HEK293T (cell line): ENCODE data around the gene ATP6V1E1.
"Not testable (repeated sequence)": the region's sequence is repeated elsewhere in the genome, so short reads cannot be mapped to it uniquely, and the experiment has no call there.

ENCODE experiments used
- CTCF ChIA-PET: fragments of 350-600 bp; formaldehyde crosslinking; extraction: SDS; loops from one replicate; lab custom pipeline; 2021; ENCODE audit warnings: antibody characterized with exemption, inconsistent platforms; lab: Yijun Ruan, JAX
- POLR2A ChIA-PET: fragments of 350-600 bp; formaldehyde crosslinking; extraction: SDS; loops from one replicate; lab custom pipeline; 2020; ENCODE audit warnings: antibody characterized with exemption, inconsistent platforms; lab: Yijun Ruan, JAX
- DNase-seq: peaks from one replicate; pipeline ENCODE4 v3.0.0; 2012; ENCODE audit warnings: mixed read lengths; ENCODE audit errors: extremely low spot score
- ARNT ChIP-seq: fragments of 450-650 bp; IDR thresholded peaks from 2 replicates; pipeline ENCODE4 v1.6.1; 2017; ENCODE audit warnings: mild to moderate bottlenecking
- BHLHE40 ChIP-seq: fragments of 450-650 bp; IDR thresholded peaks from 2 replicates; pipeline ENCODE4 v1.6.1; 2016; ENCODE audit warnings: mild to moderate bottlenecking, moderate library complexity, borderline replicate concordance
- CTBP1 ChIP-seq: fragments of 450-650 bp; IDR thresholded peaks from 2 replicates; pipeline ENCODE4 v1.6.1; 2016; ENCODE audit warnings: borderline replicate concordance
- ELF4 ChIP-seq: fragments of 450-650 bp; IDR thresholded peaks from 2 replicates; pipeline ENCODE4 v1.6.1; 2017; ENCODE audit warnings: antibody characterized with exemption
- FOXA1 ChIP-seq: fragments of 450-650 bp; IDR thresholded peaks from 2 replicates; pipeline ENCODE4 v1.6.1; 2016; ENCODE audit warnings: mild to moderate bottlenecking
- FOXK2 ChIP-seq: fragments of 450-650 bp; IDR thresholded peaks from 2 replicates; pipeline ENCODE4 v1.6.1; 2016; ENCODE audit warnings: mild to moderate bottlenecking
- FOXM1 ChIP-seq: fragments of 450-650 bp; IDR thresholded peaks from 2 replicates; pipeline ENCODE4 v1.6.1; 2017; ENCODE audit warnings: mild to moderate bottlenecking, borderline replicate concordance
- HDGF ChIP-seq: fragments of 450-650 bp; IDR thresholded peaks from 2 replicates; pipeline ENCODE4 v1.6.1; 2017; ENCODE audit warnings: antibody characterized with exemption, borderline replicate concordance
- L3MBTL2 ChIP-seq: fragments of 450-650 bp; conservative IDR thresholded peaks from 2 replicates; pipeline ENCODE4 v1.6.1; 2016; ENCODE audit warnings: mild to moderate bottlenecking
- LEF1 ChIP-seq: fragments of 450-650 bp; IDR thresholded peaks from 2 replicates; pipeline ENCODE4 v1.6.1; 2017; ENCODE audit warnings: mild to moderate bottlenecking, borderline replicate concordance
- NFRKB ChIP-seq: fragments of 450-650 bp; IDR thresholded peaks from 2 replicates; pipeline ENCODE4 v1.6.1; 2016; ENCODE audit warnings: mild to moderate bottlenecking, moderate library complexity
- SP1 ChIP-seq: fragments of 450-650 bp; IDR thresholded peaks from 2 replicates; pipeline ENCODE4 v1.6.1; 2017
- SUZ12 ChIP-seq: fragments of 450-650 bp; IDR thresholded peaks from 2 replicates; pipeline ENCODE4 v1.6.1; 2016; ENCODE audit warnings: mild to moderate bottlenecking
- TARDBP ChIP-seq: fragments of 450-650 bp; IDR thresholded peaks from 2 replicates; pipeline ENCODE4 v1.6.1; 2016
- ZNF384 ChIP-seq: fragments of 450-650 bp; IDR thresholded peaks from 2 replicates; pipeline ENCODE4 v1.6.1; 2016
- TF ChIP-seq, protein P1 (sequence below): fragments of 450-650 bp; IDR thresholded peaks from 2 replicates; pipeline ENCODE4 v1.6.1; 2016

ATP6V1E1 gene

DNA sequence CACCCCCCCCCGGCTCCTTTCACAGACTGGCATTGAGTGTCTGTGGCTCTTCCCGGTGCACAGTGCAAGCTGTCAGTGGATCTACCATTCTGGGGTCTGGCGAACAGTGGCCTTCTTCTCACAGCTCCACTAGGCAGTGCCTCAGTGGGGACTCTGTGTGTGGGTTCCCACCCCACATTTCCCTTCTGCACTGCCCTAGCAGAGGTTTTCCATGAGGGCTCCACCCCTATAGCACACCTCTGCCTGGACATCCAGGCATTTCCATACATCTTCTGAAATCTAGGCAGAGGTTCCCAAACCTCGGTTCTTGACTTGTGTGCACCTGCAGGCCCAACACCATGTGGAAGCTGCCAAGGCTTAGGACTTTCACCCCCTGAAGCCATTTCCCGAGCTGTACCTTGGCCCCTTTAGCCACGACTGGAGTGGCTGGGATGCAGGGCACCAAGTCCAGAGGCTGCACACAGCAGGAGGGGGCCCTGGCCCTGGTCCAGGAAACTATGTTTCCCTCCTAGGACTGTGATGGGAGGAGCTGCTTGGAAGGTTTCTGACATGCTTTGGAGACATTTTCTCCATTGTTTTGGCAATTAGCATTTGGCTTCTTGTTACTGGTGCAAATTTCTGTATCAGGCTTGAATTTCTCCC is 36.0 kb upstream of the ATP6V1E1 start:
- ChIA-PET CTCF (no interaction called here), POLR2A (no interaction called here)
- no peak for TF ChIP-seq ELF4
- no peak for TF ChIP-seq FOXM1
- no peak for TF ChIP-seq LEF1
- no peak for TF ChIP-seq L3MBTL2
- TF ChIP-seq HDGF, result no peak
- no peak for TF ChIP-seq SP1
- no peak for TF ChIP-seq FOXK2
- TF ChIP-seq BHLHE40, result no peak
- no peak for TF ChIP-seq ARNT
- no peak for TF ChIP-seq TARDBP
- TF ChIP-seq ZNF384, result no peak
- no peak for TF ChIP-seq SUZ12
- TF ChIP-seq, protein P1, sequence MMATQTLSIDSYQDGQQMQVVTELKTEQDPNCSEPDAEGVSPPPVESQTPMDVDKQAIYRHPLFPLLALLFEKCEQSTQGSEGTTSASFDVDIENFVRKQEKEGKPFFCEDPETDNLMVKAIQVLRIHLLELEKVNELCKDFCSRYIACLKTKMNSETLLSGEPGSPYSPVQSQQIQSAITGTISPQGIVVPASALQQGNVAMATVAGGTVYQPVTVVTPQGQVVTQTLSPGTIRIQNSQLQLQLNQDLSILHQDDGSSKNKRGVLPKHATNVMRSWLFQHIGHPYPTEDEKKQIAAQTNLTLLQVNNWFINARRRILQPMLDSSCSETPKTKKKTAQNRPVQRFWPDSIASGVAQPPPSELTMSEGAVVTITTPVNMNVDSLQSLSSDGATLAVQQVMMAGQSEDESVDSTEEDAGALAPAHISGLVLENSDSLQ, result no peak
- TF ChIP-seq CTBP1, result no peak
- no peak for DNase-seq

DNA sequence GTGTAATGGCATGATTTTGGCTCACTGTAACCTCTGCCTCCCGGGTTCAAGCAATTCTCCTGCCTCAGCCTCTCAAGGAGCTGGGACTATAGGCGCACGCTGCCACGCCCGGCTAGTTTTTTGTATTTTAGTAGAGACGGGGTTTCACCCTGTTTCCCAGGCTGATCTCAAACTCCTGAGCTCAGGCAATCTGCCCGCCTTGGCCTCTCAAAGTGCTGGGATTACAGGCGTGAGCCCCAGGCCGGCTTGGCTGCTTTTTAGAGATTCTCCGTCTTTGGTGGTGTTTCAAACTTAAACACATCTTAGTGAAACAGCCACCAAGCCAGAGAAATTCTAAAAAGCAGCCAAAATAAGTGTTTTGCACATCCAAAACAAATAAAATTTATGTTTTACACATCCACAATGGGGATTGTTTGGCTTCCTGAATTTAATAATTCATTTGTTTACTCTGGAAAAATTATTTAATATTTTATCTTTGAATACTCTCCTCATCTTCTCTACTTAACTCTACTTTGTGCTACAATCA is 28.4 kb upstream of the ATP6V1E1 start:
- DNase-seq, result no peak
- TF ChIP-seq BHLHE40 (no peak), NFRKB (no peak), HDGF (no peak), CTBP1 (no peak), TARDBP (no peak), FOXA1 (no peak), SUZ12 (no peak)
- ChIA-PET CTCF (no interaction called here), POLR2A (no interaction called here)

DNA sequence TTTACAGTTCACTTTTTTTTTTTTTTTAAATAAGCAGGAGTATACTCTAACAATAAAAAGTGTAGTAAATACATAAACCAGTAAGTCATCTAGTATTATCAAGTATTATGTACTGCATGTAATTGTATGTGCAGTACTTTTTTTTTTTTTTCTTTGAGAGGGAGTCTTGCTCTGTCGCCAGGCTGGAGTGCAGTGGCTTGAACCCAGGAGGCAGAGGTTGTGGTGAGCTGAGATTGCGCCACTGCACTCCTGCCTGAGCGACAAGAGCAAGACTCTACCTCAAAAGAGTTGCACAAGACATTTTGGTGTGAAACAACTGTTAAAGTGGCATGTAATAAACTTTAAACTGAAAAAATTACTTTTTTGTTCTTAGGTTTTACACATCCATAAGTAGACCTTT is 26.7 kb upstream of the ATP6V1E1 start:
- ChIA-PET POLR2A (interaction anchor here (1.7 kb wide), 1 partner anchor 16 kb away, joined by 5 read pairs; the partner anchor contains the start of gene BCL2L13), CTCF (interaction anchor here (0.8 kb wide), 1 partner anchor 130 kb away, joined by 3 read pairs; no protein-coding TSS in a partner anchor)
- TF ChIP-seq FOXA1 (no peak), CTBP1 (no peak), LEF1 (no peak), FOXM1 (no peak), L3MBTL2 (no peak), BHLHE40 (no peak), HDGF (no peak), TARDBP (no peak), FOXK2 (no peak), ELF4 (no peak), ZNF384 (no peak), SP1 (no peak), NFRKB (no peak), SUZ12 (no peak), ARNT (no peak)
- TF ChIP-seq, protein P1, result no peak
- DNase-seq, result no peak

DNA sequence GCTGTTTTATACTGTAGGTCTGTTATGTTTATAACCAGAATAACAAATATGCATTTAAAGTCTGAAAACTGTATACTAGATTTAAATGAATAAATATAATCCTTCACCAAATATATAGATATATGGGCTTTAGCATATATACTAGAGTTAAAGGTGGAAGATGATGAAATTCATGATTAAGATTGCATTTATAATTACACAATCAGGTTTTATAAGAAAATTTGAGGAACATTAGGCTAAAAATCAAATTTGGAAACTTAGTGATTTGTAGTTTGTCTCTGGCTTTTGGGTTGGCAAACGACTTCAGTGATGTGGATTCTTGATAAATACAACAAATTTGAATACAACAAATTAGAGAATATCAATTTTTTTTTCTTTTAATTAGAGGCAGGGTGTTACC is 20.0 kb upstream of the ATP6V1E1 start:
- TF ChIP-seq SUZ12, result no peak
- no peak for TF ChIP-seq FOXM1
- TF ChIP-seq BHLHE40, result no peak
- TF ChIP-seq L3MBTL2, result no peak
- no peak for TF ChIP-seq TARDBP
- no peak for TF ChIP-seq NFRKB
- TF ChIP-seq ZNF384, result no peak
- no peak for TF ChIP-seq ELF4
- TF ChIP-seq CTBP1, result no peak
- no peak for TF ChIP-seq FOXK2
- no peak for TF ChIP-seq FOXA1
- TF ChIP-seq, protein P1, result no peak
- TF ChIP-seq ARNT, result no peak
- ChIA-PET CTCF (no interaction called here), POLR2A (interaction anchor here (3.2 kb wide), 1 partner anchor 9 kb away, joined by 19 read pairs; the partner anchor contains the start of gene BCL2L13)
- no peak for DNase-seq

DNA sequence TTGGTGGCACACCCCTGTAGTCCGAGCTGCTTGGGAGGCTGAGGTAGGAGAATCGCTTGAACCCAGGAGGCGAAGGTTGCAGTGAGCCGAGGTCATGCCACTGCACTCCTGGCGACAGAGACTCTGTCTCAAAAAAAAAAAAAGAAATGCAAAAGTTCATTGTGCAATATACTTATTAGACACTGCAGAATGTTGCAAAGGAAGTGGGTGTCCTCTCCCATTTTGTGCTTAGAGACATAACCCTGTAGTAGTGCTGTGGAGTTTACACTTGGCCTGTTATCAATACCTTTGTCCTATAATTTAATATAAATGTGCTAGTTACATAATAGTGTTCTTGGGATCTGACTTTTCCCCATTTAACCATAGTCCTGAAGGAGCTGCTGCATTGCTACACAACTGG is 19.4 kb upstream of the ATP6V1E1 start:
- DNase-seq, result no peak
- TF ChIP-seq SUZ12, result no peak
- CTCF ChIA-PET, result no interaction called here
- POLR2A ChIA-PET, result interaction anchor here (3.2 kb wide), 1 partner anchor 9 kb away, joined by 19 read pairs; the partner anchor contains the start of gene BCL2L13

DNA sequence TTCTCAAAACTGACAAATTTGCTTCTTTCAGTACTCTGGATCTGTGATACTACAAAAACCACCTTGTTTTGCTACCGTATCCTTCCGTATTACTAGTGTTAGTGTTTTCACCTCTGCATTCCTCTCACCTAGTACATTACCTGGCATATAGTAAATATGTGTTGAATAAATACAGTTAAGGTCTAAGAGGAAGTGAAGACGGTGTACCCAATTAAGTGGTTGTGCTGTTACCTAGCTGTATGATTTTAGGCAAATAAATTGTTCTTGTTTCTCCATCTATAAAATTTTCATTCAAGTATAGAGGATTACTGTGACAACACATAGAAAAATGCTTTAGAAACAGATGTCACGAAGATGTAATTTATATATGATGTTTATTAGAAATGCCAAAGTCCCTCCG is 18.9 kb upstream of the ATP6V1E1 start:
- no peak for TF ChIP-seq CTBP1
- TF ChIP-seq FOXA1, result no peak
- TF ChIP-seq, protein P1, result no peak
- ChIA-PET CTCF (no interaction called here), POLR2A (interaction anchor here (3.2 kb wide), 1 partner anchor 8 kb away, joined by 19 read pairs; the partner anchor contains the start of gene BCL2L13)
- no peak for DNase-seq

DNA sequence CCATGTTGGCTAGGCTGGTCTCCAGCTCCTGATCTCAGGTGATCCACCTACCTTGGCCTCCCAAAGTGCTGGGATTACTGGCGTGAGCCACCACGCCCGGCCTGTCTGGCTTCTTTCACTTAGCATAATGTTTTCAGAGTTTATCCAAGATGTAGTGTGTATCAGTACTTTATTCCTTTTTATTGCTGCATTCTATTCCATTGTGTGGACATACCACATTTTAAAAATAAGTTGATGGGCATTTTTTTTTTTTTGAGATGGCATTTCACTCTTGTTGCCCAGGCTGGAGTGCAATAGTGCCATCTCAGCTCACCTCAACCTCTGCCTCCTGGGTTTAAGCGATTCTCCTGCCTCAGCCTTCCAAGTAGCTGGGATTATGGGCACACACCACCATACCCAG is 13.8 kb upstream of the ATP6V1E1 start:
- CTCF ChIA-PET, result interaction anchor here (0.7 kb wide), 1 partner anchor 150 kb away, joined by 6 read pairs; no protein-coding TSS in a partner anchor
- POLR2A ChIA-PET, DNase-seq: not testable (repeated sequence)
